ENCODE measurements around the gene LPIN2.

Gene LPIN2

DNA sequence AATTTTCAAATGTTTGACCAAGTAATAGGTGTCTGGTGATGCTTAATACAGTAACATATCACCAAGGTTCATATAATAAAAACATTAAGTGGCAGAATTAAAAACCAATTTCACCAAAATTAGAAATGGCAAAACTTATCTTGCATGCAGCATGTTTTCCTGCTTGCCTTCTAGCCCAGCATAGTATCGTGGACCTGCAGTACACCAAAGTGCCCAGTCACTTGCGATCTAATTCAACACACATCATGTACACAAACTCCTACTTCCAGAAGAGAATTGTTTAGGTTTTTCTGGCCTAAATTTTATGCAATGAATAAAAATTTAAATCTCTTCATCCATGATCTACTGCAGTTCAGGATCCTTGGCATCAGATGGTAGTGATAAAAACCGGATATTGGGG, 28.9 kb downstream of the LPIN2 start:
- no peak overlapping the region for H3K4me3 ChIP-seq (ENCODE audit: low read depth, low read length)
- TF ChIP-seq, protein P1, sequence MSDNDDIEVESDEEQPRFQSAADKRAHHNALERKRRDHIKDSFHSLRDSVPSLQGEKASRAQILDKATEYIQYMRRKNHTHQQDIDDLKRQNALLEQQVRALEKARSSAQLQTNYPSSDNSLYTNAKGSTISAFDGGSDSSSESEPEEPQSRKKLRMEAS (IDR thresholded peaks at IDR 0.05; ENCODE audit: low read depth, low read length) = no peak
- TF ChIP-seq MYC (IDR thresholded peaks at IDR 0.05; ENCODE audit: low read depth, low read length) = no peak
- TF ChIP-seq, protein P2, sequence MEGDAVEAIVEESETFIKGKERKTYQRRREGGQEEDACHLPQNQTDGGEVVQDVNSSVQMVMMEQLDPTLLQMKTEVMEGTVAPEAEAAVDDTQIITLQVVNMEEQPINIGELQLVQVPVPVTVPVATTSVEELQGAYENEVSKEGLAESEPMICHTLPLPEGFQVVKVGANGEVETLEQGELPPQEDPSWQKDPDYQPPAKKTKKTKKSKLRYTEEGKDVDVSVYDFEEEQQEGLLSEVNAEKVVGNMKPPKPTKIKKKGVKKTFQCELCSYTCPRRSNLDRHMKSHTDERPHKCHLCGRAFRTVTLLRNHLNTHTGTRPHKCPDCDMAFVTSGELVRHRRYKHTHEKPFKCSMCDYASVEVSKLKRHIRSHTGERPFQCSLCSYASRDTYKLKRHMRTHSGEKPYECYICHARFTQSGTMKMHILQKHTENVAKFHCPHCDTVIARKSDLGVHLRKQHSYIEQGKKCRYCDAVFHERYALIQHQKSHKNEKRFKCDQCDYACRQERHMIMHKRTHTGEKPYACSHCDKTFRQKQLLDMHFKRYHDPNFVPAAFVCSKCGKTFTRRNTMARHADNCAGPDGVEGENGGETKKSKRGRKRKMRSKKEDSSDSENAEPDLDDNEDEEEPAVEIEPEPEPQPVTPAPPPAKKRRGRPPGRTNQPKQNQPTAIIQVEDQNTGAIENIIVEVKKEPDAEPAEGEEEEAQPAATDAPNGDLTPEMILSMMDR (IDR thresholded peaks at IDR 0.05; ENCODE audit: low read depth, low read length) = no peak
- no peak for TF ChIP-seq POLR2A (IDR thresholded peaks at IDR 0.05; ENCODE audit: extremely low read depth, insufficient read length)
- no peak for DNase-seq (ENCODE audit: low read depth)

DNA sequence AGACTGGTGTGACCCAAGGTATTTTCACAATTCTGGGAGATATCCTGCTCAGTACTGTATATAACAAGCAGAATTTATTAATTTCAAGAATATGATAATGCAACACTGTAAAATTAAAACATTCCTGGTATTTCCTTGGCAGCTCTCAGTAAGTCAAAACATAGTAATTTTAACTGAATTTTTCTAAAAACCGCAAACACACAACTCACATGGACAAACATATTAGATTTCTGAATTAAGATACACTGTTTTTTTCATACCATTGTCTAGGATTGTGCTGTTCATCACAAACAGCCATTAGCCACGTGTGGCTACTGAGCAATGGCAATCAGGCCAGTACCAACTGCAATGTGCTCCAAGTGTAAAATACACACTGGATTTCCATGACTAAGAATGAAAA, 29.6 kb downstream of the LPIN2 start:
- H3K4me3 ChIP-seq (ENCODE audit: low read depth, low read length) = no peak overlapping the region
- TF ChIP-seq MYC (IDR thresholded peaks at IDR 0.05; ENCODE audit: low read depth, low read length) (no peak), POLR2A (IDR thresholded peaks at IDR 0.05; ENCODE audit: extremely low read depth, insufficient read length) (no peak)
- TF ChIP-seq, protein P1 (IDR thresholded peaks at IDR 0.05; ENCODE audit: low read depth, low read length) = no peak
- TF ChIP-seq, protein P2 (IDR thresholded peaks at IDR 0.05; ENCODE audit: low read depth, low read length) = no peak
- no peak for DNase-seq (ENCODE audit: low read depth)

DNA sequence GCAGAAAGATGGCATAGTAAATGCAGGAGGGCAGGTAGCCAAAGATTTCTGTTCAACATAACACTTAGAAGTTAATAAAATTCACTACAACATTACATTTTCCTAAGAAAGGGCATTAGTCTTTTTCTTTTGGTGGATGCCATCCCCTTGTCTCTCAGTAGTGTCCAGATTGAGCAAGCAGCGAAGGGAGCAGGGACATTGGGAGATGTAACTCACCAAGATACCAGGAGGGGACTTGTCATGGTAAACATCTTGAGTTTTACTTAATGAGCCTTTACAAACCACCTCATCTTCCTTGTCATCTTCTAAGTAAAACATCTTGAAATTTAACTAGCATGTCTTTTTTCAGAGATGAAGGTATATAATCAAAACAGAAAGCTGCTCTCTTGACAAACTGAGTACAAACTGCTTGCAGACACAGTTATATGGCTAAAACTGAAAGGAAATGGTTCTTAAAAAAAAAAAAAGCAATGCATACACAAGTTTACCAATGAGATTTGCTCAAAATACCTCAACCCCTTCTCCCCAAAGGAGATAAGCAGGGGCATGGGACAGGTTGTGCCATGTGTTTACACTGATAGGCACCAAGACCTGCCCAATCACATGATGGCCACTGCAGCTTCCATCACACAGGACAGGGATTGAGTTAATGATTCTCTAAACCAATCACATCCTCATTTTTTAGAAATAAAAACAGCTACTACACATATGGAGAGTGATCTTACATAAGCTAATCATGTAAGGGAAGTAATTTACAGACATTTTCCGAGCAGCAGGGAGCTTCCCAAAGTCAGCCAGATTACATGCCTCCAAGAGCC, 30.3 kb downstream of the LPIN2 start:
- H3K4me3 ChIP-seq (ENCODE audit: low read depth, low read length) = no peak overlapping the region
- no peak for DNase-seq (ENCODE audit: low read depth)
- no peak for TF ChIP-seq POLR2A (IDR thresholded peaks at IDR 0.05; ENCODE audit: extremely low read depth, insufficient read length)
- TF ChIP-seq MYC (IDR thresholded peaks at IDR 0.05; ENCODE audit: low read depth, low read length) = no peak
- TF ChIP-seq, protein P1 (IDR thresholded peaks at IDR 0.05; ENCODE audit: low read depth, low read length) = no peak
- TF ChIP-seq, protein P2 (IDR thresholded peaks at IDR 0.05; ENCODE audit: low read depth, low read length) = no peak

DNA sequence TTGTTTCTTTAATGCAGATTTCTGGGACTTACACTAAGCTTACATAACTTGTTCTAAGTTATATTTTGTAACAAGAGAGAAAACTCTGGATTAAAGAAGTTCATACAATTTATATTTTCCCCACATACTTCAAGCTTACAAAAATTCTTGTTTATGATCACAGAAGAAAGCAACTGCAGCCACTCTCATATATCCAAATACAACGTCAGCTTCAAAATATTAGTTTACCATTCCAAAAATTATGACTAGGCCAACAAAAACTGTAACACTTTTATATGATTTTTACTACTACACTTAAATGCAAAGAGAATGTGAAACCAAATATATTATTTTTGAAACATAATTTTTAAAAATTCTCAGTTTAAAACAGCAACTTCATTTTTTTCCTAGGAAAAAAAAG, 30.9 kb downstream of the LPIN2 start:
- DNase-seq (ENCODE audit: low read depth) = no peak
- no peak overlapping the region for H3K4me3 ChIP-seq (ENCODE audit: low read depth, low read length)
- TF ChIP-seq, protein P2 (IDR thresholded peaks at IDR 0.05; ENCODE audit: low read depth, low read length) = no peak
- TF ChIP-seq, protein P1 (IDR thresholded peaks at IDR 0.05; ENCODE audit: low read depth, low read length) = no peak
- TF ChIP-seq POLR2A (IDR thresholded peaks at IDR 0.05; ENCODE audit: extremely low read depth, insufficient read length) (no peak), MYC (IDR thresholded peaks at IDR 0.05; ENCODE audit: low read depth, low read length) (no peak)

DNA sequence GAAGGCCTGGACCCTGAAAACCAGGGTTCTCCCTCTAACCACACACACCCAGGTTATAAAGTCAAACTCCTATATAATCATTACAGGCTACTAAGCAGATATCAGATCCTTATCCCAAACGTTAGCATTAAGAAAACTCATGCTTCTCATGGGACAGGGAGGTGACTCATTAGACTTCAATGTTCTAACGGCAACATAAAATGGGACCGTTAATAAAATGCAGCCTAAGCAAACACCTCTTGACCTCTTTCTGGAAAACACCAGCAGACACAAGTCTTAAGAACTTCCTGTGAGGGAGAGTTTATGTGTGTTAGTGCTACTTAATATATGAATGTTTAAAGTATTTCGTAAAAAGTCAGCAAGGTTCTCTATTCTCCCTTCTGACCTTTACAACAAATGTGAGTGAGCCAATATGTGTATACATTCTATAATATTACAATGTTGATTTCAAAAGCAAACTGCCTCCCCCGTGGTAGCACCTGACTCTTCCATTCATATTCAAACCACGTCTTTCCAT, 31.7 kb downstream of the LPIN2 start:
- TF ChIP-seq, protein P2 (IDR thresholded peaks at IDR 0.05; ENCODE audit: low read depth, low read length) = no peak
- no peak for TF ChIP-seq MYC (IDR thresholded peaks at IDR 0.05; ENCODE audit: low read depth, low read length)

More for the DNA sequence above, 31.7 kb downstream of the LPIN2 start:
- H3K4me3 ChIP-seq (ENCODE audit: low read depth, low read length) = no peak overlapping the region
- no peak for DNase-seq (ENCODE audit: low read depth)
